Measurements from ENCODE around the gene GALNT15.

DNA sequence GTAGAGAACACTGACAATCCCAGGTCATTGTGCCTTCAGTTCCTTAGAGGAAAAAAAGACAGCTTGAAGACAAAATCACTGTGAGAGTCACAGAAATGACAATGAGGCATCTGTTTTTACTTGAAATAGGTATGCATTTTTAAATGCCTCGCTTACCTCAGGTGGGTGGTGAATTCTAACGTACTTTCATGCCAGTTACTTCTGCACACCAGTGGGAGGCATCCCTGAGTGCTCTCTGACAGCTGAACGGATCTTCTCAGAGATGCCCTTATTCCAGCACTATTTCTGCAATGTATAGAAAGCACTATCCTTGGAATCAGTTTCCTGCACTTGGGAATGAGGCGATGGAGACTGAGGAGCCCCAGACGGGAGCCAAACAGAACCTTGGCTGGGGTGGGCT lies 74.1 kb downstream of the GALNT15 start:
- TF ChIP-seq EZH2 (IDR thresholded peaks at IDR 0.05; ENCODE audit: insufficient read depth, poor library complexity, severe bottlenecking) = no peak
- no peak for TF ChIP-seq EZH2phosphoT487 (IDR thresholded peaks at IDR 0.05; ENCODE audit: insufficient read depth, low read depth)
